COLO829 (cell line): ENCODE data around the gene RGL1.

ENCODE experiments used
- DNase-seq: peaks from one replicate; pipeline ENCODE4 v3.0.0; 2012; ENCODE audit warnings: low spot score

The RGL1 gene

GRCh38 chr1:183957216-183957830 is 152.4 kb downstream of the RGL1 start:
- no peak for DNase-seq

DNA sequence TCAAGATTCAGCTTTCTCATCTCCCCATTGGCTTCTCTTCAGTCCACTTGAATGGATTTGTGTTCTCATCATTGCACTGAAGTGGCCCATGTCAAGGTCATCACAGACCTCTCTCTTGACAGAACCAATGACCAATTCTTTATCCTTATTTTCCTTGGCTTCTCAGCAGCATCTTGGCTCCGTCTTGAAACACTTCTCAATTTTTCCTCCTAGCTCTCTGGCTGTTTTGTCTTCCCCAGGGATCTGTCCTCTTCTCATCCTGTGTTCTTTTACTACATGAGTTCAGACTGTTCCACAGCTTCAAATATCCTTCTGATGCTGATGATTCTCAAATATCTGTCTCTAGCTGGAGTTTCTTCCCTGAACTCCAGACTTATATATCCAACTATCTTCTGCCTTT is 154.0 kb downstream of the RGL1 start:
- DNase-seq, result no peak

GRCh38 chr1:183961132-183961531 is 156.2 kb downstream of the RGL1 start:
- DNase-seq, result no peak

DNA sequence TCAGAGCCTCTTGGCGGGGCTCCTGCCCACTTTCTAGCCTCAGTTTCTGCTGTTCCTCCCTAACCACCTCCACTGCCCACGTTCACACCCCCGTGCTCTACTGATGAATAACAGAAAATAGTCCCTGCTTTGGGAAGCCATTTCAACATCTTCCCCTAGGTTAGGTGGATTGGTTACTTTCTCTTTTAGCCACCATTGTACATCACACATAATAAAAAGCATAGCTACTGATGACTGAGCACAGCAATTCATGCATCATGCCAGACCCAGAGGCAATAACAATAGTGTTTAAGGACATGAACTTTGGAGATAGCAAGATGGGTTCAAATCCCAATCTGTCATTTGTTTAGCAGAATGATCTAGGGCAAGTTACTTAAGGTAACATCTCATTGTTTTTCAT is 158.0 kb downstream of the RGL1 start:
- no peak for DNase-seq

DNA sequence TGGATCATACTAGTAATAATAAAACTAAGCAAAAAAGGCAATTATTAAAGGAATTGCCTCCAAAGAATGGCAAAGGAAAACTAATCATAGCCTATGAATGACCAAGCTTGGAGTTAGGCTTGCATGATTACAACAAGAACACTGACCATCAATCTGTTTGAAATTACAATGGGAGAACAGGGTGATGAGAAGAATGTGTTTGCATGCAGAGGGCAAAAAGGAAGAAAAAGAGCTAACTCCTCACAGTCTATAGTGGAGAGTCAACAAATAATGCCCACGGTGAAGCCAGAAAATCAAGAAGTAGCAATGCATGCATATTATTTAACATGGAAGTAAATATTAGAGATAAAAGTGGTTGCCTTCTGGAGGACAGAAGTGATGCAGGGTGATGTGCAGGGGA is 160.8 kb downstream of the RGL1 start:
- DNase-seq, result no peak

DNA sequence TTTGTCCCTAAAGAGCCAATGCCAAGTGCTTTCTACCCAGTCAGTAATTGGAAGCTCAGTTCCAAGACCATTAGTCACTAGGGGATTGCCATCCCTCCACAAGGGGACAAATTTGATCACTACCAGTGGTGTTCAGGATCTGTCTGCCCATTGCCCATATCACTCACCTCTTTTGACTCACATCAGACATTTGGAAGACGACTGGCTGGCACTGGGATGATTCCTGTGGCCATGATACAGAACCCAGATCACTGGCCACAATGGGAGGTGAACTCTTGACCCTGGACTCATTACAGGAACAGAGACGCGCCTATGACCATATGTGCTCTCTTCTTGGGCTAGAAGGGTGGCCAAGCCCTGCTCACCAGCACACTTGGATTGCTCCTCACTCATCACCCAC is 161.6 kb downstream of the RGL1 start:
- DNase-seq, result no peak

DNA sequence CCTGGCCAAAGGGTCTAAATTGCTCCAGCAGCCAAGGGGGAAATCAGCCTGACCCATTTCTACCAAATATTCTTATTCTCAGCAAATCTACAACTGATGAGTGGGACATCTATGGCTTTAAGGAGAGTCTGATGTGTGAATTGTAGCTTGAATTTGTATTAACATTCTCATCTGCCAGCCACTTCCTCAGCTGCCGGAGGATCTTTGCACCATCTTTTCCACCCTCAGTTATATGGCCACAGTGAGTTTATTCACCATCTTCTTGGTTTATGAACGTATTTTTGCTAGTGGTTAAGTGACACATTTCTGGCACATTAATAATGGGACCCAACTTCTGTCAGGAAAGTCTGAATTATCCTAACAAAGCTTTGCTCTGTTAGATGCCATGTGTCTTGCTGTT is 163.0 kb downstream of the RGL1 start:
- DNase-seq, result no peak

GRCh38 chr1:183968386-183968785 is 163.5 kb downstream of the RGL1 start:
- DNase-seq, result peak; percentile 92

DNA sequence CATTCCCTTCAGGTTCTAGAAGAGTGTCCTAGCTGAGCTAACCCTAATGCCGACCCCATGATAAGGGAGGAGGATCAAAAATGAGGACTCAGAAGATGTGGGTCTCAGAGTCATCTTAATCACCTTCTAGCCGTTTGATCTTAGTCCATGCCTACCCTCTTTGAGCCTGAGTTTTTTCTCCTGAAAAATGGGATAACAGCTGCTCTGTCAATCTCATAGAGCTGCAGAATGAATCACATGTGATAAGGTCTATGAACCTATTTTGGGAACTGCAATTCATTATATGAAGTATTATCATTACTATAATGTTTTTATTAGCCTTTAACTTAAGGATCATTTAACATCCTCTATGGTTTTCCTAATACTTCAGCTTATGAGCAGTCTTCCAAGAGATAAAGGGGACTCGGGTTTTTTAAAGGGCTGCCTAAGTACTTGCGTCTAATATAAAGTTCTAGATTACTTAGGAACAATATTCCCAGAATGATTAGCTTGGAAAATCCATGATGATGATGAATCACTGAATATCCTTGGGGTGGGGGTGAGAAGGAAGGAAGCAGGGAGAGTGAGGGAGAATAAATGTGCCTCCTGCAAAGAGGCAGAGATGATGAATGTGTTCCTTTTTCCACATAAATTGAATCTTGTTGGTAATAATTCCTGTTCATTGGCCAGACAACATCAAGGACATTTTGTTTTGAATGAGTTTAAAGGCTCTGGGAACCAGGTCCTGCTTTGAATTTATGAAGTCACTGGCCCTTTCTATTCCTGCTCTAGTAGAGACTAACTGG is 165.8 kb downstream of the RGL1 start:
- DNase-seq, result no peak

DNA sequence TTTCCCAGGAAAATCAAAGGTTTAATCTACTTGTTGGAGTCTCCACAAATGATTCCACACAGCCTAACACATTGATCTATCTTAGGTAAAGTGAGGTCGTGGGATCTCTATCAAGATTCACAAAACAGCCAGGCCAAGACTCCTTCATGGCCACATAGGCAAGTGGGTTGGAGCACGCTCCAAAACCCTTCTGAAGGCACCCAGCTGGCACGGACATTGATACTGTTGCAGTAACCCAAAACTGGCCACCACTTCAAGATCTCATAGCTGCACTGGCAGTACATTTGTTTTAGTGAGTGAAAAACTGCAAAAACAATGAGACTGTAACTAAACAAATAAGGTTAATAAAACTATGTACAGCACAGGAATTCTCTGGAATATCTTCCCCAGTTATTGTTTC is 170.7 kb downstream of the RGL1 start:
- DNase-seq, result no peak

DNA sequence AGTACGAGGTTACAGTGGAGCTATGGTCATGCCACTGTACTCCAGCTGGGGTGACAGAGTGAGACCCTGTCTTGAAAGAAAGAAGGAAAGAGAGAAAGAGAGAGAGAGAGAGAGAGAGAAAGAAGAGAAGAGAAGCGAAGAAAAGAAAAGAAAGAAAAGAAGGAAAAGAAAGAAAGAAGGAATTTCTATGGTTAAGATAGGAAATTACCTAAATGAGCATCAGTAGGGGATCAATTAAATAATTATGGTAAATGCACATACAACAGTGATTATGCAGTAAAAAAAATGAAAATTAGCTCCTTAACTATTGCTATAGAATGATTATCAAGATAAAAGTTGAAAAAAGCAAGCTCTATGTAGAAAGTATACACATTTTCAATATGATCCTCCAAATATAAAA is 172.8 kb downstream of the RGL1 start:
- DNase-seq, result no peak
